Bronchial epithelial cell (primary cell): ENCODE results near the gene CDC42EP3. TPM values are rescaled to one million over a fixed set of nuclear protein-coding genes. Genes with fewer than 3 reads are reported as not detected.

Experiments
- DNase-seq: peaks from one replicate; pipeline ENCODE4 v3.0.0-alpha.2; 2010; ENCODE audit warnings: low read depth
- FAIRE-seq: peaks from 2 replicates; lab custom pipeline; 2011; peaks lifted over from hg19 to GRCh38; lab: Jason Lieb, UNC
- H3K27me3 ChIP-seq: 2 replicates; pipeline ENCODE4 v1.5.1; 2011; ENCODE audit warnings: low read length; ENCODE audit not compliant: control insufficient read depth, insufficient read depth
- H3K36me3 ChIP-seq: 2 replicates; pipeline ENCODE4 v1.5.1; 2011; ENCODE audit warnings: low read length; ENCODE audit not compliant: control insufficient read depth, insufficient read depth
- H3K4me3 ChIP-seq: 2 replicates; pipeline ENCODE4 v1.5.1; 2011; ENCODE audit warnings: mild to moderate bottlenecking, low read depth, low read length, control low read depth
- CTCF ChIP-seq: IDR thresholded peaks from 2 replicates; pipeline ENCODE4 v1.5.1; 2011; ENCODE audit warnings: mild to moderate bottlenecking, moderate library complexity, low read length, control low read depth, inconsistent platforms; ENCODE audit not compliant: insufficient read depth, severe bottlenecking
- total RNA-seq: library from RNA; depleted of rRNA; stranded (reverse); fragments of >200 nt; gene quantifications from 2 replicates; pipeline ENCODE4 v1.2.1, GENCODE V29; 2014

The CDC42EP3 gene
- total RNA-seq, 1 donor from 2014 or later: 10.5 TPM

- no peak overlapping the region for H3K4me3 ChIP-seq
- DNase-seq (no peak), FAIRE-seq (no peak)
- H3K27me3 ChIP-seq: no peaks in the 10 kb centered on the region
- TF ChIP-seq CTCF: no peak
- no peaks in the 10 kb centered on the region for H3K36me3 ChIP-seq
These were observed 71.5 kb downstream of the CDC42EP3 start for GRCh38 chr2:37599688-37600525.

DNA sequence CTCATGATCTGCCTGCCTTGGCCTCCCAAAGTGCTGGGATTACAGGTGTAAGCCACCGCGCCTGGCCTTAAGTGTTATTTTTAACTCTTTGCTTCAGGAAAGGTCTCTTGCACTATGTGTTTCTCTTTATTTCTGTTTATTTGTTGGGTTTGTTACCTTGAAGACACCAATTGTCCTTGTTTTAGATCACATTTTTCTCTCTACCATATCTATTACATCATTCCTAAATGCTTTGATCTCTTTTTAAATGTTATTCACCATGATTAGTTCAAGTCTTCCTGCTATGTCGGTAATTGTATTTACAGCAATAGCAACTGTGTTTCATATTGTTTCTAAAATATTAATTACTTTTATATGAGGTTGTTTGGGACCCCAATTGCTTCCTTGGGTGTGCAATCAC is 77.7 kb downstream of the CDC42EP3 start:
- Histone ChIP-seq H3K4me3 (no peak overlapping the region), H3K36me3 (no peaks in the 10 kb centered on the region), H3K27me3 (no peaks in the 10 kb centered on the region)
- no peak for DNase-seq
- no peak for FAIRE-seq
- TF ChIP-seq CTCF: no peak

- no peak overlapping the region for H3K4me3 ChIP-seq
- no peaks in the 10 kb centered on the region for H3K36me3 ChIP-seq
- no peaks in the 10 kb centered on the region for H3K27me3 ChIP-seq
- DNase-seq (no peak), FAIRE-seq (no peak)
- TF ChIP-seq CTCF: no peak
These were observed 78.4 kb downstream of the CDC42EP3 start for GRCh38 chr2:37593024-37593423.
